Measurements from ENCODE around the gene UMODL1.

Gene UMODL1

GRCh38 chr21:42083361-42083690 is 12.2 kb downstream of the UMODL1 start:
- DNase-seq (ENCODE audit: low spot score), result no peak
- TF ChIP-seq CTCF (IDR thresholded peaks at IDR 0.05; ENCODE audit: extremely low read depth, missing control alignments), result no peak

- no peak for DNase-seq (ENCODE audit: low spot score)
- no peak for TF ChIP-seq CTCF (IDR thresholded peaks at IDR 0.05; ENCODE audit: extremely low read depth, missing control alignments)
Measured at GRCh38 chr21:42084079-42084478, 13.0 kb downstream of the UMODL1 start.

- TF ChIP-seq CTCF (IDR thresholded peaks at IDR 0.05; ENCODE audit: extremely low read depth, missing control alignments), result no peak
Measured at GRCh38 chr21:42085246-42086077, 14.3 kb downstream of the UMODL1 start.

GRCh38 chr21:42086969-42087368 is 15.9 kb downstream of the UMODL1 start:
- no peak for TF ChIP-seq CTCF (IDR thresholded peaks at IDR 0.05; ENCODE audit: extremely low read depth, missing control alignments)
- no peak for DNase-seq (ENCODE audit: low spot score)

More at GRCh38 chr21:42085246-42086077, 14.3 kb downstream of the UMODL1 start:
- no peak for DNase-seq (ENCODE audit: low spot score)

GRCh38 chr21:42088148-42088547 is 17.0 kb downstream of the UMODL1 start:
- TF ChIP-seq CTCF (IDR thresholded peaks at IDR 0.05; ENCODE audit: extremely low read depth, missing control alignments), result no peak
- no peak for DNase-seq (ENCODE audit: low spot score)

GRCh38 chr21:42088658-42089057 is 17.5 kb downstream of the UMODL1 start:
- DNase-seq (ENCODE audit: low spot score), result no peak
- no peak for TF ChIP-seq CTCF (IDR thresholded peaks at IDR 0.05; ENCODE audit: extremely low read depth, missing control alignments)

- no peak for DNase-seq (ENCODE audit: low spot score)
- TF ChIP-seq CTCF (IDR thresholded peaks at IDR 0.05; ENCODE audit: extremely low read depth, missing control alignments), result no peak
Measured at GRCh38 chr21:42089093-42089631, 18.0 kb downstream of the UMODL1 start.
